HUDEP-2 (cell line): ENCODE data around the gene HMGA1.

Experiments used
- DNase-seq, 76 experiments: peaks; one replicate each; lab custom pipeline; 2025; ENCODE audit not compliant: unreplicated experiment in 76 of 76; lab: John Stamatoyannopoulos, UW

Gene HMGA1

DNA sequence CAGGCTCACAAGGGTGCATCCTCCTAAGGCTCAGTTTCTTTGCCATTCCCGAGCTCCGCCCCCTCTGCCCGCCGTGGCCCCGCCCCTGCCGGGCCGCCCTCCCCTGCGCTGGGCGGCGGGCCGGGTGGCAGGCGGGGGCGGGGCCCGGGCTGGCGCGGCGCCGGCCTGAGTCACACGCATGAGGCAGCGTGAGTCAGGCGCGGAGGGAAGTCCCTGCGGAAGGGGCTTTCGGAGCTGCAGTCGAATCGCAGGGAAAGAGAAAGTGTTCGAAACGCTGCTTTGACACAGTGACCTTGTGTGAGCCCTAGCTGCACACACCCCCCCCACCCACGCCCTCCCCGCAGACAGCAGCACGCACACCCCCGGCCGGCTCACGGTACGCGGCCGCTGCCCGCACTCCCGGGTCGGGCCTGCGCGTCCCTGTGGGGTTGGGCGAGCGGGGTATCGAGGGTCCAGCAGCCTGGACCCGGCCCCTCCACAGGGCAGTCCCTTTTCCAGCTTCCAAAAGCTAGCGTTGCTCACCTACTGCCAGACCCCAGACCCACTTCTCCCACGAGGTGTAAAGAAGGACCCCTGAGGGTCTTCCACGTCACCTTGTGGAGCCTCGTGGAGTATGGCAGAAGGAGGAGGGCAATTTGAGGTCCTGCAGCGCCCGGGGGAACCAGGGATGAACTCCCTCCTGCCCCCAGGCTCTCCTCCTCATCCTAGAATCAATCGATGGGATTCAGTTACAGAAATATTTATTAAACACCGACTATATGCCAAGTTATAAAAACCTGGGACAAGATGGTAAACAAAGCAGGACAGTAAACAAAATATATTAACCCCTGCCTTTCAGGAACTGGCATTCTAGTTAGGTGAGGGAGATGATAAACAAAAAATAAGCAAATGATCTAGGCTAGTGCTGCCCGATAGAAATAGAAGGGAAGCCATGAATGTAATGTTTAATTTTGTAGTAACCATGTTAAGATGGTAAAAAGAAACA, 12.4 kb upstream of the HMGA1 start:
- peak in 74 of 76 experiments; percentile 70 to 98 (median 93) for DNase-seq

GRCh38 chr6:34225551-34225950, 11.1 kb upstream of the HMGA1 start:
- no peak for DNase-seq

DNA sequence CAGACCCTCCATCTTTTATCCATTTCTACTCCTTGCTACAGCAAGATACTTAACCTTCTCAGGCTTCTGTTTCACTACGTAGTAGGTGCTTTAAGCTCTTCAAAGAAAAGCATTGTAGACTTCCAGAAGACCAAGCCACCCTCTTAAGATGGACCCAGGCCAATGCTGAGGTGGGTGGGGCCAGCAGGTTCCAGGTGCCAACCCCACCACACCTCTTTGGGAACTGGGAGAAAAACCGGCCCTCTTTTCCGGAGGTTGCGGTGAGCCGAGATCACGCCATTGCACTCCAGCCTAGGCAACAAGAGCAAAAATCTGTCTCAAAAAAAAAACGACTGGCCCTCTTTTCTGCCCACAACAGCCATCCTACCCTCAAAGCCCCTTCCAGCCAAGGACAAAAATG, 10.6 kb upstream of the HMGA1 start:
- no peak for DNase-seq

DNA sequence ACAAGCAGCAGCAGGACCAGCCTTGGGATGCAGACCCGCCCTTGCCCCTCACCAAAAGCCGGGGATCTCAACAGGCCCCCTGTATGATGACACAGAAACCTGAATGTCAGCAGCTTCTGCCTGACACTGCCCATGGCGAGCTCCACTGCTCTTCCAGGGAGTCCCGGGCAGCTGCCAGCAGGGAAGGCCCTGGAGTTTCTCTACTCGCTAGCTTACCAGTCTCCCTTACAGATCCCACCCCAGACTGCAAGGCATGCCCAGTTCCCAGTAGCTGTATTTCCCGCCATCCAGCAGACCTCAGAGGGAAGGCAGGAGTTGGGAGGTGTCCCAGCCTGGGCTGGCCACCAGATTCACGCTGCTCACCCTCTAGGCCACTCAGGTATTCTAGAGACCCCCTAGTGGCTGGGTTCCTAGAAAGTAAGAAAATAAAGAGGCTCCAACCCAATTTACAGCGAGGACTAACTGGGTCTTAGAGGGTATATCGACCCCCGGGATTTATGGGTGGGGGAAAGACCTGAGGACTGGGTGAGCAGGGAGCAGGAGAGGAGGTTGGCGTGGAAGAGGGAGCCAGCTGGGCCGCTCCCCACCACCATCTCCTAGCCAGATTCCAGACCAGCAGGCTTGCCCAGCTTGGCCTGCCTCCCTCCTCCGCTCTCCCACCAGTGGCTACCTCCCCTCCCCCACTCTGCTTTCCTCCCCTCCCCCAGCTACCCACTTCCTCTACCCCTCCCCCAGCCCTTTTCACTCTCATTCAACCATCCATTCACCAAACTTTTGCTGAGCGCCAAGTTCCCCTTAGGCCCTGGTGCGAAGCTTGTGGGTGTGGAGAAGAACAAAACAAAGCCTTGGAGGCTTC, 9.7 kb upstream of the HMGA1 start:
- no peak for DNase-seq

- no peak for DNase-seq
Observed at GRCh38 chr6:34227761-34228421, 8.8 kb upstream of the HMGA1 start.

GRCh38 chr6:34229877-34230276, 6.8 kb upstream of the HMGA1 start:
- DNase-seq = no peak

DNA sequence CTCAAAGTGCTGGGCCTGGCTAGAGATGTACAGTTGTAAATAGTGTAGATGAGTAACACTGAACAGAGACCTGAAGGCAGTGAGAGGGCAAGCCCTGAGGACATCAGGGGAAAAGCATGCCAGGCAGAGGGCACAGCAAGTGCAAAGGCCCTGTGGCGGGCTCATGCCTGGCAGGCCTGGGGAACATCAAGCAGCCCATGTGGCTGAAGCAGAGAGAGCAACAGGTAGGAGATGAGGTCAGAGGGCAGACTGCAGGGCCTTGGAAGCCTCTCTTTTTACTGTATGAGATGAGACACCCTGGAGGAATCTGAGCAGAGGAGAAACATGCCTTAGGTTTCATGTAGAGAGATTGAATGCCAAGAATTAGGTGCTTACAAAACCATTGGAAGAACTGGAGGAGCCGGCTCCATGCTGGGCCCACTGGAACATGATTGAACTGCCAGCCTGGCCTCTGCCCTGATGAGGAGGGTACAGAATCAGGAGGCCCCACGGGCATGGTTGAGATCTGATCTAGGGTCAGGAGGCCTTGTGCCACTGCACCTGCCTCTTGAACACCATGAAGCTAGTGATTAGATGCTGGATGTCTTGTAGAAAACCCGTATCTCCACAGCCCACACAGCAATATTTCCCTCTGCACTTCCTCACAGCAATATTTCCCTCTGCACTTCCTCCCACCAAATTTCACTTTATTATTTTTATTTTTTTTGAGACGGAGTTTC, 5.9 kb upstream of the HMGA1 start:
- DNase-seq = peak in 5 of 76 experiments; percentile 22 to 55 (median 34)

DNA sequence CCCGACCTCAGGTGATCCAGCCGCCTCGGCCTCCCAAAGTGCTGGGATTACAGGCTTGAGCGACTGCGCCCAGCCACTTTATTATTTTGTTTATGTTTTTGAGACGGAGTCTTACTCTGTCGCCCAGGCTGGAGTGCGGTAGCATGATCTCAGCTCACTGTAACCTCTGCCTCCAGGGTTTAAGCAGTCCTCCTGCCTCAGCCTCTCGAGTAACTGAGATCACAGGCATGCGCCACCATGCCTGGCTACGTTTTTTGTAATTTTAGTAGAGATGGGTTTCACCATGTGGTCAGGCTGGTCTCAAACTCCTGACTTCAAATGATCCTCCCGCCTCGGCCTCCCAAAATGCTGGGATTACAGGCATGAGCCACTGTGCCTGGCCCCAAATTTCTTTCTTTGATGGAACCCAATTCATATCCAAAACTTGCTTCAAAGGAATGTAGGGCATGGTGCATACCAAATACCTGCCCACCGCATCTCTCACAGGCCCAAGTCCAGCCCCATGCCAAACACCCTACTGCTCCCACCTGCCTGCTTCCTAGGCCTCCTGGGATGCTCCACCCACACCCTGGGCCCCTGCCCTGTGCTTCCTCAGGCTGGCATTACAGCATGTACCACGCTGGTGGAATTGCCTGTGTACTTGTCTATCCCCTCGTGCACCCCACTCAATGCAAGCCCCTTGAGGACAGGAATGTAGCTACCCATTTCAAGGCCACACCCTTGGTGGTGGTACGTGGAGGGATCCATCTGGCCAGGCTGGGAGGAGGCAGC, 4.9 kb upstream of the HMGA1 start:
- DNase-seq = no peak

GRCh38 chr6:34232901-34233300, 3.8 kb upstream of the HMGA1 start:
- DNase-seq = no peak

DNA sequence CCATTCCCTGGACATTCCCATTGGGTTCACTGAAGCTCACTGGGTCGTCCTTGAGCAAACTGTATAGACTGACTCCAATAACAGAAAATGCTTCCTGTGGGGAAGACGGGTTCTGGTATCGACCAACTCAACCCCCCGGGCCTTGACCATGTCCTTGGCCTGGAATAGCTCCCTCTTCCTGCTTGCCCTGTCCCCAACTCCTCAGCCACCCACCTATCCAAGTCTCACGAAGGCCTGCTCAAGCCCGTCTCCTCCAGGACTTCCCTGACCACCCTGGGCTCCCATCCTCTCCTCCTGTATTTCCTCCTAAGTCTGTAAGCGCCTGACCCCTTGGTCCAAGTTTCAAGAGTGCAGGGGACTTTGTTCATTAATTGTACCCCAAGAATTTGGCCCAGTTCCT, 2.8 kb upstream of the HMGA1 start:
- DNase-seq = no peak

- DNase-seq = no peak
Observed at GRCh38 chr6:34234667-34235306, 1.9 kb upstream of the HMGA1 start.

DNA sequence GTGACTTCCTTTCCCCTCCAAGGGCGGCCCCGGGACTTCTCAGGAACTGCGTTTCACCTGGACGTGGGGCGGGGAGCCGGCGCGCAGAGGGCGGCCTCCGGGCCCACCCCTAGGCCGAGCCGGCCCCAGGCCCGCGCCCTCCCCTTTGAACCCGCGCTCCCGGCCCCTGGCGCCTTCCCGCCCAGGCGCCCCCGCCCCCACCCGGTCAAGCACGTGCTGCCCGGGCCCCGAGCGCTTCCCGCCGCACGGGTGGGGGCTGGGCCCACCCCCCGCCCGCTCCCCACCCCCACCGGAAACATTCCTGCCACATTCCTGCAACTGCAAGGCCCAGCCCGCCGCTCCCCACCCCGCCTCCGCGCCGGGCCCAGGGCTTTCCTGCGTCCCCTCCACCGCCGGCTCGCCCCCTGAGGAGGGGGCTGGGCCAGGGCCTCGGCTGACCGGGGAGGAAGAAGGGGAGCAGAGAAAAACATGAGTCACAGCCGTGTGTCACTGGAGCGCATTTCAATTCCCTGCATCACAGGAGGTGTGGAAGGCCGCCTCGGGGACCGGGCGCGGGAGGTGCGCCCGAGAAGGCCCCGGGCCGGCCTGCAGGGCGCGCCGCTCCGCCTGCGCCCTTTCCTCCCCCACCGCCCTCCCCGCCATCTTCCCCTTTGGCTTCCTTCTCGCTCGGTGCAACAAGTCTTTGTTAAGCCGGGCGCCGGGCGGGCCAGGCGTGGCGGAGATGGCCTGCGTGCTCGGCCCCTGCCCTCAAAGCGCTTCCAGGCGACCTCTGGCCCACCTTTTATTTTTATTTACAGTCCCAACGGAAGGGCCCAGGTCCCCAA, 1.2 kb upstream of the HMGA1 start:
- DNase-seq = peak in 56 of 76 experiments; percentile 31 to 91 (median 64)

GRCh38 chr6:34236131-34236442, 586 bp upstream of the HMGA1 start:
- DNase-seq = peak in 42 of 76 experiments; percentile 37 to 91 (median 64)

- peak in 4 of 76 experiments; percentile 32 to 49 (median 36) for DNase-seq
Observed at GRCh38 chr6:34237316-34237721, 646 bp downstream of the HMGA1 start.

GRCh38 chr6:34237722-34238584, 1.3 kb downstream of the HMGA1 start:
- DNase-seq = peak in 67 of 76 experiments; percentile 23 to 85 (median 71)

GRCh38 chr6:34238585-34239499, 2.2 kb downstream of the HMGA1 start:
- DNase-seq = peak in 2 of 76 experiments; percentile 56 to 62
